GM21737 (cell line): Measurements from ENCODE around the gene POM121C.
"Not testable (repeated sequence)": the region's sequence is repeated elsewhere in the genome, so short reads cannot be mapped to it uniquely, and the experiment has no call there.

ENCODE experiments used
- ATAC-seq: cut with Tn5 transposase; IDR thresholded peaks from one replicate; pipeline ENCODE4 v1.9.1; 2021; ENCODE audit warnings: mild to moderate bottlenecking, moderate library complexity; ENCODE audit not compliant: unreplicated experiment

The POM121C gene

DNA sequence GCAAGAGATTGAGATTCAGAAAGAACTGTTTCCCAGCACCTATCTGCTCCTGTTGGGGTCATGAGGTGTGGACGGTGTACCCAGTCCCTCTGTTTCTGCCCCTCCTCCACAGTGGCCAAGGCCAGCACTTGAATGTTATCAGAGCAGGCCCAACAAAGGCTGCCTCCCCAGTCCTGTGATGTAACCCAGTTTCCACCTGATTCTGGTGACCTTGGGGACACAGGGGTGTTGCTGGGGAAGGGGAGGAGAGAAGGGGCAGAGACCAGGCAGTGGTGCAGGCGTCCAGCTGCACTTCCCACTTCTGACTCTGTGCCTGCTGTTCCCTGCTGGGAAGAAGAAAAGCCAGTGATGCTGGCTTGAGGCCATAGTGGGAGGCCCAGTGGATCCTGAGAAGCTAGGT, 88.2 kb downstream of the POM121C start:
- not testable (repeated sequence) for ATAC-seq

DNA sequence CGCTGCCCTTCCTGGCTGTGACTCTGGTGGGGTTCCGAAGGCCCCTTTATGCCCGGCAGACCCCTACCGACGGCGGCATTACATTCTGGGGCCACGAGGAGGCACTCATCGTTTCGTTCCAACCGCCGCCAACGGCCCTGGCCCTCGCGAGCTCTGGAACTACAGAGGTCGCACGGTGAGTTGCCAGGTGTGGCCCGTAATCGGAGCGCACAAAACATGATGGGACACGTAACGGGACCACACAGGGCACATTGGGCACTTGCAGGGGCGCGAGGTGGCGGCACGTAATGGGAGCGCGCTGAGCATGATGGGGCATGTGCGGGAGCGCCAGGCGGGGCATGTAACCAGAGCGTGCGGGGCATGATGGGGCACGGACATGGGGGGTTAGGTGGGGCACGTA, 90.8 kb downstream of the POM121C start, which contains the start of gene TRIM73:
Gene TRIM73, plus strand, starts transcription at position 301 of the 400 bp plus-strand sequence. CDS start 3,305 bp downstream, outside the sequence.
- not testable (repeated sequence) for ATAC-seq

GRCh38 chr7:75393194-75393593, 92.9 kb downstream of the POM121C start:
- ATAC-seq: not testable (repeated sequence)

DNA sequence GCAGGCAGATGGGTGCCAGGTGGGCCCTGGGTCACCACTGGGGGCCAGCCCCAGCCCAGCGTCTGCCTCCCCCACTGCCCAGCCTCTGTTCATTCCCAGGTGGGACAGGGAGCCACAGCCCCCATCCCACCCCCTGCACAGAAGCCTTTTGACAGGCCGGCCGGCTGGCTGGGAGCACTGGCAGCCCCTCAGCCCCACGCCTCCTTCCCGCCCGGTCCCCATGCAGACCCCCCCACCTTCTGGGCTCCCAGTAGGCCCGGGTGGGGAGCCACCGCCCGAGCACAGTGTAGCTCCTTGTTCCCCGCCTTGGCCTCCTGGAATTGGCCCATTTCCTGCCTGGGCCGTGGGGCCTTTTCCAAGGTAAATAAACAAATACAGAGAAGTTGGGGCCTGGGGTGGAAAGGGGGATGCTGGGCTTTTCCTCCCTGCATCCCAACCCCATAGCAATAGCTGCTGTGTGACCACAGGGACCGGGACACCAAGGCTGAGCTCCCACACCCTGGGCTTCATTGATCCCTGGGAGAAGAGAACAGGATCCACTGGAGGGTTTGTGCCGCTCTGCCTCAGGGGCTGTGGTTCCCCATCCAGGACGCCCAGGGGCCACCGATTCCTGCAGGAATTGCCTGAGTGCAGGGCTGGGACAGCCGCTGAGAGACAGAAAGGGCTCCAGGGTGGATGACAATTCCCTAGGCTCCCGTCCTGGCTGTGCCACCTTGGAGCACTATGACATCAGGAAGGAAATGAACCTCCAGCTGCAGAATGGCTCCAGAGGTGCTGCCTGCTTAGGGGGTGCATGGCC, 111.4 kb downstream of the POM121C start:
- ATAC-seq: not testable (repeated sequence)

GRCh38 chr7:75374144-75374518, 112.0 kb downstream of the POM121C start:
- not testable (repeated sequence) for ATAC-seq

- not testable (repeated sequence) for ATAC-seq
Measured at GRCh38 chr7:75367313-75367712, 118.8 kb downstream of the POM121C start.
